IMR-90 (cell line): ENCODE results near the gene HERC3. TPM values are rescaled to one million over a fixed set of nuclear protein-coding genes. Genes with fewer than 3 reads are reported as not detected.

Experiments used
- ATAC-seq: fragments of 200-7000 bp; cut with Tn5 transposase; 2 replicates; pipeline ENCODE4 v1.9.1; 2020; ENCODE audit warnings: low read depth, mild to moderate bottlenecking, moderate library complexity
- BruUV-seq: library from RNA; stranded (reverse); fragments of 400-500 nt; replicated peaks from 2 replicates; lab custom pipeline; 2021; lab: Mats Ljungman, UMichigan
- CTCF ChIA-PET: fragments of 300-600 bp; formaldehyde crosslinking; extraction: SDS; loops from one replicate; lab custom pipeline; 2021; ENCODE audit warnings: antibody characterized with exemption; lab: Yijun Ruan, JAX
- POLR2A ChIA-PET: fragments of 300-600 bp; sonication (Branson Sonifier 250); formaldehyde crosslinking; loops from one replicate; lab custom pipeline; 2022; ENCODE audit warnings: antibody characterized with exemption; ENCODE audit not compliant: unreplicated experiment; lab: Charles Lee
- DNase-seq: peaks from one replicate; pipeline ENCODE4 v3.0.0; 2013
- H2AFZ ChIP-seq: replicated peaks from 2 replicates; pipeline ENCODE3; 2013; ENCODE audit warnings: low read length, mild to moderate bottlenecking; ENCODE audit not compliant: poor library complexity
- H2AK5ac ChIP-seq: 2 replicates; pipeline ENCODE4 v1.6.1; 2013; ENCODE audit warnings: low read depth, low read length, inconsistent platforms
- H2AK9ac ChIP-seq: replicated peaks from 2 replicates; pipeline ENCODE3; 2013; ENCODE audit warnings: mild to moderate bottlenecking, low read depth, low read length, moderate library complexity; ENCODE audit not compliant: poor library complexity
- H2BK120ac ChIP-seq: 2 replicates; pipeline ENCODE4 v1.6.1; 2013; ENCODE audit warnings: low read depth, low read length, inconsistent platforms
- H2BK15ac ChIP-seq: 3 replicates; pipeline ENCODE4 v1.6.1; 2013; ENCODE audit warnings: low read depth, low read length, inconsistent platforms
- H2BK20ac ChIP-seq: 2 replicates; pipeline ENCODE4 v1.6.1; 2013; ENCODE audit warnings: low read depth, mild to moderate bottlenecking, inconsistent platforms, low read length, moderate library complexity
- H2BK5ac ChIP-seq: 2 replicates; pipeline ENCODE4 v1.6.1; 2013; ENCODE audit warnings: mild to moderate bottlenecking, low read depth, low read length, inconsistent platforms; ENCODE audit not compliant: poor library complexity, severe bottlenecking
- H3K14ac ChIP-seq: replicated peaks from 2 replicates; pipeline ENCODE4 v1.6.1; 2013; ENCODE audit warnings: low read depth, low read length, inconsistent platforms
- H3K18ac ChIP-seq: 2 replicates; pipeline ENCODE4 v1.6.1; 2013; ENCODE audit warnings: low read depth, low read length, control low read depth
- H3K23ac ChIP-seq: 2 replicates; pipeline ENCODE4 v1.6.1; 2013; ENCODE audit warnings: low read depth, low read length, inconsistent platforms
- H3K27ac ChIP-seq: 2 replicates; pipeline ENCODE4 v1.5.1; 2013; ENCODE audit warnings: mild to moderate bottlenecking, control low read depth, low read length; ENCODE audit not compliant: insufficient read depth
- H3K27me3 ChIP-seq: 2 replicates; pipeline ENCODE4 v1.6.1; 2013; ENCODE audit warnings: low read length; ENCODE audit not compliant: control insufficient read depth, insufficient read depth
- H3K36me3 ChIP-seq: 2 replicates; pipeline ENCODE4 v1.6.1; 2013; ENCODE audit warnings: low read length, mixed read lengths; ENCODE audit not compliant: control insufficient read depth, insufficient read depth
- H3K4ac ChIP-seq: 2 replicates; pipeline ENCODE4 v1.6.1; 2013; ENCODE audit warnings: low read depth, low read length, inconsistent platforms
- H3K4me1 ChIP-seq: 2 replicates; pipeline ENCODE4 v1.6.1; 2013; ENCODE audit warnings: low read length, mixed read lengths; ENCODE audit not compliant: control insufficient read depth, insufficient read depth
- H3K4me2 ChIP-seq: 2 replicates; pipeline ENCODE4 v1.6.1; 2013; ENCODE audit warnings: low read depth, mild to moderate bottlenecking, control low read depth, low read length, moderate library complexity
- H3K4me3 ChIP-seq: 2 replicates; pipeline ENCODE4 v1.5.1; 2013; ENCODE audit warnings: low read depth, mild to moderate bottlenecking, control low read depth, low read length, moderate library complexity; ENCODE audit not compliant: insufficient read depth
- H3K56ac ChIP-seq: 2 replicates; pipeline ENCODE4 v1.6.1; 2013; ENCODE audit warnings: low read length, inconsistent platforms; ENCODE audit not compliant: insufficient read depth; ENCODE audit errors: extremely low read depth
- H3K79me1 ChIP-seq, 2 experiments: 2 replicates each; pipeline ENCODE4 v1.6.1; 2013; ENCODE audit warnings: low read length in 2 of 2, inconsistent platforms in 1 of 2, low read depth in 1 of 2
- H3K9ac ChIP-seq: 2 replicates; pipeline ENCODE4 v1.6.1; 2013; ENCODE audit warnings: low read depth, low read length, control low read depth
- H3K9me1 ChIP-seq: 2 replicates; pipeline ENCODE4 v1.6.1; 2013; ENCODE audit warnings: low read length, inconsistent platforms; ENCODE audit not compliant: insufficient read depth
- H3K9me3 ChIP-seq: 2 replicates; pipeline ENCODE4 v1.6.1; 2013; ENCODE audit warnings: low read length; ENCODE audit not compliant: control insufficient read depth, insufficient read depth
- H4K20me1 ChIP-seq: 2 replicates; pipeline ENCODE4 v1.6.1; 2013; ENCODE audit warnings: low read length, inconsistent platforms; ENCODE audit not compliant: insufficient read depth
- H4K5ac ChIP-seq: 2 replicates; pipeline ENCODE4 v1.6.1; 2013; ENCODE audit warnings: mild to moderate bottlenecking, low read depth, low read length, control low read depth
- H4K8ac ChIP-seq, 2 experiments: 2 replicates each; pipeline ENCODE4 v1.6.1; 2013; ENCODE audit warnings: low read depth in 2 of 2, low read length in 2 of 2, control low read depth in 1 of 2, inconsistent platforms in 1 of 2
- H4K91ac ChIP-seq: 2 replicates; pipeline ENCODE4 v1.6.1; 2013; ENCODE audit warnings: low read depth, low read length, inconsistent platforms; ENCODE audit not compliant: insufficient read depth
- BHLHE40 ChIP-seq: fragments of 150-350 bp; IDR thresholded peaks from 2 replicates; pipeline ENCODE4 v1.6.1; 2016; ENCODE audit warnings: mild to moderate bottlenecking, low read depth, low read length
- CEBPB ChIP-seq: IDR thresholded peaks from 2 replicates; pipeline ENCODE4 v1.6.1; 2012; ENCODE audit warnings: low read depth, low read length, improper control_type of control experiment
- CHD1 ChIP-seq: IDR thresholded peaks from 2 replicates; pipeline ENCODE4 v1.6.1; 2012; ENCODE audit warnings: low read depth, low read length, improper control_type of control experiment
- MAFK ChIP-seq: IDR thresholded peaks from 2 replicates; pipeline ENCODE4 v1.6.1; 2012; ENCODE audit warnings: low read depth, low read length, improper control_type of control experiment
- MXI1 ChIP-seq: IDR thresholded peaks from 2 replicates; pipeline ENCODE4 v1.6.1; 2012; ENCODE audit warnings: low read depth, mild to moderate bottlenecking, low read length, moderate library complexity, borderline replicate concordance
- NFE2L2 ChIP-seq: fragments of 150-350 bp; IDR thresholded peaks from 2 replicates; pipeline ENCODE4 v1.6.1; 2016; ENCODE audit warnings: low read depth, mild to moderate bottlenecking, low read length
- POLR2A ChIP-seq: IDR thresholded peaks from 2 replicates; pipeline ENCODE4 v1.6.1; 2012; ENCODE audit warnings: mild to moderate bottlenecking, low read depth, low read length
- RCOR1 ChIP-seq: IDR thresholded peaks from 2 replicates; pipeline ENCODE4 v1.6.1; 2012; ENCODE audit warnings: mild to moderate bottlenecking, low read length, improper control_type of control experiment; ENCODE audit not compliant: insufficient replicate concordance
- SMC3 ChIP-seq: fragments of 150-350 bp; IDR thresholded peaks from 2 replicates; pipeline ENCODE4 v1.6.1; 2016; ENCODE audit warnings: low read depth, mild to moderate bottlenecking, antibody characterized with exemption, low read length, moderate library complexity
- WGBS, 2 experiments: methylation state at CpG; one replicate each; pipeline versions ENCODE4 v1.1.5 to v1.1.7; 2013; ENCODE audit warnings: missing lambda C conversion rate in 2 of 2; ENCODE audit not compliant: insufficient read length in 1 of 2; ENCODE audit errors: extremely low coverage in 2 of 2; 5-methylcytosine and 5-hydroxymethylcytosine counted together
- dilution Hi-C: fragments of 300-500 bp; cut with HindIII; formaldehyde crosslinking; loops from one replicate; pipeline ENCODE4 v1.14.3; 2018; ENCODE audit warnings: low sequenced_read_pairs; ENCODE audit not compliant: unreplicated experiment
- in situ Hi-C: fragments of 300-500 bp; cut with MboI; formaldehyde crosslinking; loops from 3 replicates; pipeline ENCODE4 v1.14.3; 2019; ENCODE audit warnings: low sequenced_read_pairs, inconsistent platforms, mixed read lengths
- intact Hi-C: fragments of 100-400 bp; cut with micrococcal nuclease; formaldehyde crosslinking; loops from 2 replicates; pipeline ENCODE4 v1.10.0; 2022
- polyA plus RNA-seq, 3 experiments: library from polyadenylated mRNA; depleted of rRNA; stranded (reverse); fragments of >200 nt; gene quantifications; 2 replicates each; pipeline ENCODE4 v1.2.3, GENCODE V29; 2012; ENCODE audit warnings: low replicate concordance in 1 of 3
- total RNA-seq: library from RNA; depleted of rRNA; stranded (reverse); fragments of >200 nt; gene quantifications from 2 replicates; pipeline ENCODE4 v1.2.3, GENCODE V29; 2012
- TF ChIP-seq, protein P1 (sequence below): fragments of 150-350 bp; IDR thresholded peaks from 2 replicates; pipeline ENCODE4 v1.6.1; 2016; ENCODE audit warnings: low read depth, mild to moderate bottlenecking, low read length, moderate library complexity, borderline replicate concordance

HERC3 gene
- total and polyA plus RNA-seq, 2 of the 4 experiments (the other 2 are of a cell fraction) = 8.9 to 9.5 TPM

DNA sequence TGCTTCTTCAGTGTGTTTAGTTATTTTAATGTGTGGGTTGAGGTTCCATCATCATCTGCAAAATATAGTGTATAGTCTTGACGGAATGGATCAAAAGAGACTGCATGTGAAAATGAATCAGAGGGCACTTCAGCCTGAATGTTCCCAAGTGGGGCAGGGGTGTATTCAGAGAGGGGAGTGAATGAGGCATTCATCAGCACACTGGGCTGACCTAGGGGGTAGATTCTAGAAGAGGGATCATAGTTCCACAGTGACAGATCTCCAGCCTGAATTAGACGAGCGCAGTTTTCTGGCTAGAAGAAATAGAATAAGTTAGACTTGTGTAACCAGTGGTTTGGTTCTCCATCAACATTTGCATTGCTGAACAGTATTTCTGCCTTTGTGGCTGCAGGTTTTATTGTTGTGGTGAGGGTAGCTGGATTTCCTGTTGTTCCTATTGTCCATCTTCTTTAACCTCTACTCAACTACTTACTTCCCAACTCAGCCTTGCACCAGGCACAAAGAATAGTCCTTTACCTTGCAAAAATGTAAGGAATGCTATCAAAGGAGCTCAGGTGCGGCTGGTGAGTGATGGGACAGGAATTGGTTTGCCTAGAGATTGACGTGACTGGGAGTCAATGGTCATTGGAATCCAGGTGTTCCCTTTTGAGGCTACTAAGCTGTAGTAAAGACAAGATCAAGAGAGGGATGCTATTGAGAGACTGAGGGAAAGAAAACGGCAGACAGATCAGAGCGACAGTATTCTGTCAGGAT, 54.4 kb downstream of the HERC3 start:
- Histone ChIP-seq H3K56ac (no peak overlapping the region), H3K4me1 (no peaks in the 10 kb centered on the region), H3K18ac (no peak overlapping the region), H3K79me1 (peaks cover 5 to 14% of the 10 kb centered on the region in 2 experiments; a peak in 3 of 4 replicates), H2BK120ac (no peak overlapping the region), H4K8ac (no peak overlapping the region), H2AFZ (no peak overlapping the region), H3K4me3 (no peak overlapping the region), H3K9me1 (0 out of 2 replicates have a peak, but pooled peaks cover 3% of the 10 kb centered on the region), H2BK15ac (no peak overlapping the region), H3K14ac (no peak overlapping the region), H4K91ac (no peak overlapping the region), H4K5ac (no peak overlapping the region), H4K20me1 (no peaks in the 10 kb centered on the region), H2AK5ac (no peak overlapping the region), H2BK20ac (no peak overlapping the region), H3K23ac (no peak overlapping the region), H2BK5ac (no peak overlapping the region), H2AK9ac (no peak overlapping the region), H3K27me3 (no peaks in the 10 kb centered on the region), H3K9me3 (no peaks in the 10 kb centered on the region), H3K4ac (no peak overlapping the region), H3K36me3 (no peaks in the 10 kb centered on the region), H3K27ac (no peak overlapping the region), H3K4me2 (no peak overlapping the region), H3K9ac (no peak overlapping the region)
- BruUV-seq = no TSS peak
- DNase-seq (no peak), ATAC-seq (no peak)
- intact Hi-C loops = no loop called here
- in situ Hi-C loops = no loop called here
- CTCF ChIA-PET = interaction anchor here (0.8 kb wide), 1 partner anchor 16 kb away, joined by 3 read pairs; no protein-coding TSS in a partner anchor
- POLR2A ChIA-PET = no interaction called here
- WGBS, 2 experiments = 100% methylated on average over 2 of the region's 7 CpGs; no CpG with 5 or more reads in 1 of the 2 experiments
- TF ChIP-seq, protein P1, sequence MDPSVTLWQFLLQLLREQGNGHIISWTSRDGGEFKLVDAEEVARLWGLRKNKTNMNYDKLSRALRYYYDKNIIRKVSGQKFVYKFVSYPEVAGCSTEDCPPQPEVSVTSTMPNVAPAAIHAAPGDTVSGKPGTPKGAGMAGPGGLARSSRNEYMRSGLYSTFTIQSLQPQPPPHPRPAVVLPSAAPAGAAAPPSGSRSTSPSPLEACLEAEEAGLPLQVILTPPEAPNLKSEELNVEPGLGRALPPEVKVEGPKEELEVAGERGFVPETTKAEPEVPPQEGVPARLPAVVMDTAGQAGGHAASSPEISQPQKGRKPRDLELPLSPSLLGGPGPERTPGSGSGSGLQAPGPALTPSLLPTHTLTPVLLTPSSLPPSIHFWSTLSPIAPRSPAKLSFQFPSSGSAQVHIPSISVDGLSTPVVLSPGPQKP = no peak
- TF ChIP-seq SMC3 (no peak), MXI1 (no peak), NFE2L2 (no peak), POLR2A (no peak), RCOR1 (no peak), CEBPB (no peak), MAFK (no peak), CHD1 (no peak), BHLHE40 (no peak)
- dilution Hi-C loops = no loop called here
